ENCODE results near the gene SLC66A2. TPM values are rescaled to one million over a fixed set of nuclear protein-coding genes. Genes with fewer than 3 reads are reported as not detected.

Gene SLC66A2
- total RNA-seq, 1 experiment from 2014 or later = 52.8 TPM

GRCh38 chr18:79917853-79918614, 33.4 kb downstream of the SLC66A2 start:
- no peak overlapping the region for H3K27ac ChIP-seq (ENCODE audit: low read length)
- H3K4me2 ChIP-seq (ENCODE audit: low read length) = no peak overlapping the region
- no peaks in the 10 kb centered on the region for H4K20me1 ChIP-seq (ENCODE audit: low read length)
- no peak for TF ChIP-seq CTCF (conservative IDR thresholded peaks at IDR 0.05; ENCODE audit: low read depth, low read length)
- no peak for TF ChIP-seq EZH2 (IDR thresholded peaks at IDR 0.05; ENCODE audit: low read length, unreplicated experiment)
- no peak for TF ChIP-seq EZH2phosphoT487 (IDR thresholded peaks at IDR 0.05; ENCODE audit: borderline replicate concordance, low read length)
- H3K4me3 ChIP-seq (ENCODE audit: low read length) = no peak overlapping the region
- H3K36me3 ChIP-seq (ENCODE audit: low read depth, low read length) = peaks cover 9% of the 10 kb centered on the region
- H3K27me3 ChIP-seq (ENCODE audit: low read length) = no peaks in the 10 kb centered on the region
- H3K79me2 ChIP-seq (ENCODE audit: low read length) = no peaks in the 10 kb centered on the region
- no peak overlapping the region for H3K9ac ChIP-seq (ENCODE audit: low read length)
- CTCF ChIA-PET = no interaction called here
- H3K9me2 ChIP-seq (replicated peaks; ENCODE audit: low read length) = no peaks in the 10 kb centered on the region
- no peaks in the 10 kb centered on the region for H3K4me1 ChIP-seq (ENCODE audit: insufficient read depth, low read length)
- no peaks in the 10 kb centered on the region for H3F3A ChIP-seq (ENCODE audit: low read length, unreplicated experiment)
- intact Hi-C loops (cut with micrococcal nuclease) = no loop called here
- no peak for DNase-seq
- ATAC-seq = no peak
- POLR2A ChIA-PET (ENCODE audit: unreplicated experiment) = no interaction called here
- H2AFZ ChIP-seq (ENCODE audit: low read length) = no peak overlapping the region
- no peaks in the 10 kb centered on the region for H3K9me3 ChIP-seq (ENCODE audit: low read length)
- no TSS peak for BruUV-seq (replicated peaks)

- H2AFZ ChIP-seq (ENCODE audit: low read length) = no peak overlapping the region
- DNase-seq (no peak), ATAC-seq (no peak)
- no peak overlapping the region for H3K9ac ChIP-seq (ENCODE audit: low read length)
- no peak overlapping the region for H3K4me2 ChIP-seq (ENCODE audit: low read length)
- H3K9me2 ChIP-seq (replicated peaks; ENCODE audit: low read length) = no peaks in the 10 kb centered on the region
- intact Hi-C loops (cut with micrococcal nuclease) = no loop called here
- H3K4me3 ChIP-seq (ENCODE audit: low read length) = no peak overlapping the region
- no peak overlapping the region for H3K27ac ChIP-seq (ENCODE audit: low read length)
- TF ChIP-seq CTCF (conservative IDR thresholded peaks at IDR 0.05; ENCODE audit: low read depth, low read length) (no peak), EZH2 (IDR thresholded peaks at IDR 0.05; ENCODE audit: low read length, unreplicated experiment) (no peak), EZH2phosphoT487 (IDR thresholded peaks at IDR 0.05; ENCODE audit: borderline replicate concordance, low read length) (no peak)
- H3K27me3 ChIP-seq (ENCODE audit: low read length) = no peaks in the 10 kb centered on the region
- H4K20me1 ChIP-seq (ENCODE audit: low read length) = no peaks in the 10 kb centered on the region
- no peaks in the 10 kb centered on the region for H3K79me2 ChIP-seq (ENCODE audit: low read length)
- H3K4me1 ChIP-seq (ENCODE audit: insufficient read depth, low read length) = no peaks in the 10 kb centered on the region
- no peaks in the 10 kb centered on the region for H3F3A ChIP-seq (ENCODE audit: low read length, unreplicated experiment)
- ChIA-PET CTCF (interaction anchor here (0.6 kb wide), 1 partner anchor 9 kb away, joined by 5 read pairs; no protein-coding TSS in a partner anchor), POLR2A (ENCODE audit: unreplicated experiment) (no interaction called here)
- H3K9me3 ChIP-seq (ENCODE audit: low read length) = no peaks in the 10 kb centered on the region
- peaks cover 7% of the 10 kb centered on the region for H3K36me3 ChIP-seq (ENCODE audit: low read depth, low read length)
- BruUV-seq (replicated peaks) = no TSS peak
Measured at GRCh38 chr18:79917169-79917852, 34.1 kb downstream of the SLC66A2 start.
